ENCODE measurements around the gene MAP3K7. TPM values are rescaled to one million over a fixed set of nuclear protein-coding genes. Genes with fewer than 3 reads are reported as not detected.

Gene MAP3K7
- total and polyA plus RNA-seq, 2 of the 4 experiments (the other 2 are of a cell fraction), result 26.5 to 29.9 TPM

DNA sequence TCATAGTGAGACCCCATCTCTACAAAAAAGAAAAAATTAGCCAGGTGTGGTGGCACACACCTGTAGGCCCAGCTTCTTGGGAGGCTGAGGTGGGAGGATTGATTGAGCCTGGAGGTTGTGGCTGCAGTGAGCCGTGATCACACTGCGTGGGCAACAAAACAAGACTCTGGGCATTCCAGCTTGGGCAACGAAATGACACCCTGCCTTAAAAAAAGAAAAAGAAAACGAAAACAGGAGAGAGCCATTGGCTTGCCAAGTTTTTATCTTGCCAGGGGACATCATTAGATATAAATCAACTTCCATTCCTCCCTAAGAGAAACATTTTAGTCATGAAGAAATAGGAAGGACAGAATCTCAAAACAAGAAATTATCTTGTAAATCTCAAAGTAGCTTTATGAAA is 109.5 kb downstream of the MAP3K7 start (continued):
- TF ChIP-seq, protein P1, sequence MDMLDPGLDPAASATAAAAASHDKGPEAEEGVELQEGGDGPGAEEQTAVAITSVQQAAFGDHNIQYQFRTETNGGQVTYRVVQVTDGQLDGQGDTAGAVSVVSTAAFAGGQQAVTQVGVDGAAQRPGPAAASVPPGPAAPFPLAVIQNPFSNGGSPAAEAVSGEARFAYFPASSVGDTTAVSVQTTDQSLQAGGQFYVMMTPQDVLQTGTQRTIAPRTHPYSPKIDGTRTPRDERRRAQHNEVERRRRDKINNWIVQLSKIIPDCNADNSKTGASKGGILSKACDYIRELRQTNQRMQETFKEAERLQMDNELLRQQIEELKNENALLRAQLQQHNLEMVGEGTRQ (IDR thresholded peaks at IDR 0.05; ENCODE audit: low read depth, low read length), result no peak
- TF ChIP-seq MAZ (IDR thresholded peaks at IDR 0.05; ENCODE audit: borderline replicate concordance, low read depth, low read length) (no peak), POLR2A (IDR thresholded peaks at IDR 0.05; ENCODE audit: low read depth, low read length) (no peak), FOS (IDR thresholded peaks at IDR 0.05; ENCODE audit: low read depth, low read length) (no peak), RFX5 (IDR thresholded peaks at IDR 0.05; ENCODE audit: low read depth, low read length) (no peak), CEBPB (IDR thresholded peaks at IDR 0.05; ENCODE audit: low read depth, low read length) (no peak), RAD21 (IDR thresholded peaks at IDR 0.05; ENCODE audit: low read length) (no peak)

DNA sequence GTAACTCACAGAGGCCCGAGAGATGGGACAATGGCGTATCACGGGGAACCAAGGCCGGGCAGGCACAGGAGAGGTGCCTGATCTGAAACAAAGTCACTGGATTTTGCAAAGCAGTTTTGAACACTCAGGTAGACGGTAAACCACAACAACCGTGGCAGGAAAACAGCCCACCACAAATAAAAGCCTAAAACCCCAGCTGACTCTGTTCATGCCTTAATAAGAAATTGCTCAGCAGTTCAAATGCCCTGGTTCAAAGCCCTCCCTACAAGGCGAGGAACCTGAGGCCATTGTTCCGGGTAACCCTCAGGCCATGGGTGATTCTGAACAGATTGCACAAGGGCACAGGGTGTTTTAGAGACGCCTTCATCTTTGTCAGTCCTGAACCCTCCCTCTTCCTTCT is 114.2 kb downstream of the MAP3K7 start:
- H3K9ac ChIP-seq (ENCODE audit: low read depth, low read length), result no peak overlapping the region
- intact Hi-C loops (cut with micrococcal nuclease), result no loop called here
- peaks cover 15% of the 10 kb centered on the region for H3K27me3 ChIP-seq (ENCODE audit: control insufficient read depth, insufficient read depth, low read length)
- H4K91ac ChIP-seq (ENCODE audit: insufficient read depth, low read depth, low read length), result no peak overlapping the region
- no peak overlapping the region for H2BK120ac ChIP-seq (ENCODE audit: low read depth, low read length)
- no peaks in the 10 kb centered on the region for H3K4me1 ChIP-seq (ENCODE audit: control insufficient read depth, insufficient read depth, low read length)
- H4K8ac ChIP-seq (ENCODE audit: low read depth in 2 of 2, low read length in 2 of 2), result no peak overlapping the region
- H3K36me3 ChIP-seq (ENCODE audit: control insufficient read depth, insufficient read depth, low read length), result no peaks in the 10 kb centered on the region
- H3K9me1 ChIP-seq (ENCODE audit: insufficient read depth, low read length), result no peaks in the 10 kb centered on the region; the same call in 1 of the 2 replicates
- ATAC-seq (ENCODE audit: low read depth) (no peak), DNase-seq (no peak)
- no peak overlapping the region for H2AK9ac ChIP-seq (replicated peaks; ENCODE audit: low read depth, low read length, poor library complexity)
- TF ChIP-seq, protein P2, sequence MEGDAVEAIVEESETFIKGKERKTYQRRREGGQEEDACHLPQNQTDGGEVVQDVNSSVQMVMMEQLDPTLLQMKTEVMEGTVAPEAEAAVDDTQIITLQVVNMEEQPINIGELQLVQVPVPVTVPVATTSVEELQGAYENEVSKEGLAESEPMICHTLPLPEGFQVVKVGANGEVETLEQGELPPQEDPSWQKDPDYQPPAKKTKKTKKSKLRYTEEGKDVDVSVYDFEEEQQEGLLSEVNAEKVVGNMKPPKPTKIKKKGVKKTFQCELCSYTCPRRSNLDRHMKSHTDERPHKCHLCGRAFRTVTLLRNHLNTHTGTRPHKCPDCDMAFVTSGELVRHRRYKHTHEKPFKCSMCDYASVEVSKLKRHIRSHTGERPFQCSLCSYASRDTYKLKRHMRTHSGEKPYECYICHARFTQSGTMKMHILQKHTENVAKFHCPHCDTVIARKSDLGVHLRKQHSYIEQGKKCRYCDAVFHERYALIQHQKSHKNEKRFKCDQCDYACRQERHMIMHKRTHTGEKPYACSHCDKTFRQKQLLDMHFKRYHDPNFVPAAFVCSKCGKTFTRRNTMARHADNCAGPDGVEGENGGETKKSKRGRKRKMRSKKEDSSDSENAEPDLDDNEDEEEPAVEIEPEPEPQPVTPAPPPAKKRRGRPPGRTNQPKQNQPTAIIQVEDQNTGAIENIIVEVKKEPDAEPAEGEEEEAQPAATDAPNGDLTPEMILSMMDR (conservative IDR thresholded peaks at IDR 0.05; ENCODE audit: low read depth, low read length), result no peak
- TF ChIP-seq, protein P1 (IDR thresholded peaks at IDR 0.05; ENCODE audit: low read depth, low read length), result no peak
- TF ChIP-seq CEBPB (IDR thresholded peaks at IDR 0.05; ENCODE audit: low read depth, low read length) (no peak), RCOR1 (IDR thresholded peaks at IDR 0.05; ENCODE audit: insufficient replicate concordance, low read length) (no peak), FOS (IDR thresholded peaks at IDR 0.05; ENCODE audit: low read depth, low read length) (no peak), BHLHE40 (IDR thresholded peaks at IDR 0.05; ENCODE audit: low read depth, low read length) (no peak)
- TF ChIP-seq, protein P3, sequence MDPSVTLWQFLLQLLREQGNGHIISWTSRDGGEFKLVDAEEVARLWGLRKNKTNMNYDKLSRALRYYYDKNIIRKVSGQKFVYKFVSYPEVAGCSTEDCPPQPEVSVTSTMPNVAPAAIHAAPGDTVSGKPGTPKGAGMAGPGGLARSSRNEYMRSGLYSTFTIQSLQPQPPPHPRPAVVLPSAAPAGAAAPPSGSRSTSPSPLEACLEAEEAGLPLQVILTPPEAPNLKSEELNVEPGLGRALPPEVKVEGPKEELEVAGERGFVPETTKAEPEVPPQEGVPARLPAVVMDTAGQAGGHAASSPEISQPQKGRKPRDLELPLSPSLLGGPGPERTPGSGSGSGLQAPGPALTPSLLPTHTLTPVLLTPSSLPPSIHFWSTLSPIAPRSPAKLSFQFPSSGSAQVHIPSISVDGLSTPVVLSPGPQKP (IDR thresholded peaks at IDR 0.05; ENCODE audit: borderline replicate concordance, low read depth, low read length), result no peak
- dilution Hi-C loops (cut with HindIII; ENCODE audit: low sequenced_read_pairs, unreplicated experiment), result no loop called here
- no peaks in the 10 kb centered on the region for H3K79me1 ChIP-seq (ENCODE audit: low read depth in 1 of 2, low read length in 2 of 2)
- no peaks in the 10 kb centered on the region for H3K9me3 ChIP-seq (ENCODE audit: control insufficient read depth, insufficient read depth, low read length)
- no peak overlapping the region for H3K27ac ChIP-seq (ENCODE audit: insufficient read depth, low read length)
- in situ Hi-C loops (cut with MboI; ENCODE audit: low sequenced_read_pairs), result no loop called here
- no peak overlapping the region for H4K5ac ChIP-seq (ENCODE audit: low read depth, low read length)
- H2AK5ac ChIP-seq (ENCODE audit: low read depth, low read length), result no peak overlapping the region
- no peak overlapping the region for H2AFZ ChIP-seq (replicated peaks; ENCODE audit: low read length, poor library complexity)
- H3K23ac ChIP-seq (ENCODE audit: low read depth, low read length), result no peak overlapping the region
- no peaks in the 10 kb centered on the region for H4K20me1 ChIP-seq (ENCODE audit: insufficient read depth, low read length)
- no peak overlapping the region for H3K14ac ChIP-seq (replicated peaks; ENCODE audit: low read depth, low read length)
- no peak overlapping the region for H3K4me3 ChIP-seq (ENCODE audit: insufficient read depth, low read depth, low read length)
- H3K4me2 ChIP-seq (ENCODE audit: low read depth, low read length), result no peak overlapping the region
- H3K56ac ChIP-seq (ENCODE audit: extremely low read depth, insufficient read depth, low read length), result no peak overlapping the region
- BruUV-seq (replicated peaks), result no TSS peak
- no peak overlapping the region for H3K4ac ChIP-seq (ENCODE audit: low read depth, low read length)
- POLR2A ChIA-PET (ENCODE audit: unreplicated experiment), result no interaction called here
- no peak overlapping the region for H2BK20ac ChIP-seq (ENCODE audit: low read depth, low read length)
- CTCF ChIA-PET, result no interaction called here
- H2BK5ac ChIP-seq (ENCODE audit: low read depth, low read length, poor library complexity, severe bottlenecking), result no peak overlapping the region
- WGBS, 2 experiments (ENCODE audit: extremely low coverage in 2 of 2, insufficient read length in 1 of 2), result 80% methylated on average over 1 of the region's 9 CpGs; no CpG with 5 or more reads in 1 of the 2 experiments
- H2BK15ac ChIP-seq (ENCODE audit: low read depth, low read length), result no peak overlapping the region
- H3K18ac ChIP-seq (ENCODE audit: low read depth, low read length), result no peak overlapping the region
